HepG2 (cell line): ENCODE measurements around the gene PKDREJ. TPM values are rescaled to one million over a fixed set of nuclear protein-coding genes. Genes with fewer than 3 reads are reported as not detected.

Experiments
- ATRX ChIP-seq: sonication (generic); formaldehyde crosslinking; IDR thresholded peaks from 2 replicates; pipeline ENCODE4 v1.4.0; 2020; ENCODE audit warnings: missing genetic modification reagents, borderline replicate concordance
- CCAR2 ChIP-seq: fragments of 200-400 bp; formaldehyde crosslinking; optimal IDR thresholded peaks from 2 replicates; pipeline ENCODE3; 2018; ENCODE audit warnings: low read depth, mild to moderate bottlenecking, low read length, moderate library complexity
- KLF11 ChIP-seq: IDR thresholded peaks from 2 replicates; pipeline ENCODE4 v1.6.1; 2016; ENCODE audit warnings: missing compliant biosample characterization
- RELA ChIP-seq: sonication (generic); formaldehyde crosslinking; IDR thresholded peaks from 2 replicates; pipeline ENCODE4 v1.4.0; 2020; ENCODE audit warnings: missing genetic modification reagents
- THAP11 ChIP-seq: IDR thresholded peaks from 2 replicates; pipeline ENCODE4 v1.6.1; 2016; ENCODE audit warnings: missing biosample characterization, missing genetic modification reagents
- ZNF160 ChIP-seq: sonication (generic); formaldehyde crosslinking; IDR thresholded peaks from 2 replicates; pipeline ENCODE4 v1.8.0; 2022; ENCODE audit warnings: mild to moderate bottlenecking, inconsistent platforms, missing genetic modification reagents
- ZNF441 ChIP-seq: sonication (generic); formaldehyde crosslinking; IDR thresholded peaks from 2 replicates; pipeline ENCODE4 v1.7.0; 2021; ENCODE audit warnings: missing genetic modification reagents, borderline replicate concordance
- ZNF564 ChIP-seq: sonication (generic); formaldehyde crosslinking; IDR thresholded peaks from 2 replicates; pipeline ENCODE4 v1.8.1; 2023; ENCODE audit warnings: mild to moderate bottlenecking, missing genetic modification reagents
- ZNF776 ChIP-seq: sonication (generic); formaldehyde crosslinking; IDR thresholded peaks from 2 replicates; pipeline ENCODE4 v1.4.0; 2020; ENCODE audit warnings: mild to moderate bottlenecking, missing genetic modification reagents
- ZNF792 ChIP-seq: IDR thresholded peaks from 2 replicates; pipeline ENCODE4 v1.6.1; 2016
- polyA plus RNA-seq, 8 experiments: library from polyadenylated mRNA; depleted of rRNA in 3 of 8; stranded (reverse) in 7 of 8; unstranded in 1 of 8; fragments of >200 nt; fragmentation: Illumina TruSeq in 4 of 8; extraction: Trizol in 4 of 8; gene quantifications; 2 replicates each; pipeline versions ENCODE4 v1.2.1 to v1.2.3, GENCODE V29; 2011 to 2016; ENCODE audit warnings: low read depth in 4 of 8, missing spikeins in 1 of 8, mixed read lengths in 1 of 8; ENCODE audit not compliant: insufficient read depth in 1 of 8
- total RNA-seq, 5 experiments: library from RNA; depleted of rRNA; stranded (reverse); fragments of >200 nt; fragmentation: Illumina TruSeq; extraction: Trizol; gene quantifications; 2 replicates each; pipeline ENCODE4 v1.2.3, GENCODE V29; 2016; ENCODE audit warnings: low read depth in 1 of 5
- TF ChIP-seq, protein P1 (sequence below): IDR thresholded peaks from 2 replicates; pipeline ENCODE4 v1.4.0; 2020; ENCODE audit warnings: mild to moderate bottlenecking, missing genetic modification reagents
- TF ChIP-seq, protein P2 (sequence below): sonication (generic); formaldehyde crosslinking; IDR thresholded peaks from 2 replicates; pipeline ENCODE4 v1.4.0; 2020; ENCODE audit warnings: missing genetic modification reagents, borderline replicate concordance
- TF ChIP-seq, protein P3 (sequence below): sonication (generic); formaldehyde crosslinking; IDR thresholded peaks from 2 replicates; pipeline ENCODE4 v1.4.0; 2020; ENCODE audit warnings: missing genetic modification reagents
- TF ChIP-seq, protein P4 (sequence below): sonication (generic); formaldehyde crosslinking; IDR thresholded peaks from 2 replicates; pipeline ENCODE4 v1.4.0; 2020; ENCODE audit warnings: missing genetic modification reagents
- TF ChIP-seq, protein P5 (sequence below): sonication (generic); formaldehyde crosslinking; IDR thresholded peaks from 2 replicates; pipeline ENCODE4 v1.4.0; 2020; ENCODE audit warnings: missing genetic modification reagents

Gene PKDREJ
- total and polyA plus RNA-seq, 2 of the 13 experiments (the other 11 are each of a cell fraction or from before 2014, with no cell fraction given), result not detected

DNA sequence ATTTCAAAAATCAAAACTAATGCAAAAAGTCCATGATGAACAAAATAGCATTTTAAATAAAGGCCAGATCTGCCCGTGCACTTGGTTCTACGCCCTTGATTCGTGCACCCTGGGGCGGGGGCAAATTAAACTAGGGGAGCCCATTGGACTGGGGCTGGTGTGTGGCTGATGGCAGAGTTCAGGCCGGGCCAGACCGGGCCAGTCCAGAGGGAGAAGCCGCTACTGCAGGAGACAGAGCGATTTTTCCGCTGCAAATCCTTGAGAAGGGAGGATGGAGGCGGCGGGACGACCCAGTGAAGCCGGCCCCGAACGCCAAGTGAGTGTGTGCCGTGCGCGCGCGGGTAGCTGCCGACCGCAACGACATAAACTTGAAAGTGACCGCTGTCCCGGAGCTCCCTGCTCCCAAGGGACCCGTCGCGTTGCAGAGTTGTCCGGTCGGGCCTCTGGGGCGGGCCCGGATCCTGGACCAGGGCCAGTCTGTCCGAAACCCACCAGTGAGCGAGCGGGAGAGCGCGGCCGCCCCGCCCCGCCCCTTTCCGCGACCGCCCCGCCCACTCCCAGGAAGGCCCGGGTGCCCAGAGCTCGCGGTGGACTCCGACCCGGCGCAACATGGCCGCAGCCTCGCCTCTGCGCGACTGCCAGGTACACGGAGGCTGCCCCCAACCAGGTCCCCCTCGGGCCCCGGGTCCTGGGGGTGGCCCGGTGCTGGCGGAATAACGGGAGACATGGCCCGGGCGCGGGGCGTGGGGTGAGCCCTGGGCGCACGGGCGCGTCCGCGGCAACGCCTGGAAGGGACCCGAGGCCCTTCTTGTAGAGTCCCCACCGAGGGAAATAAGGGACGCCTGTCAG lies 4.5 kb upstream of the PKDREJ start, which contains the start of gene TTC38 (continued):
- TF ChIP-seq, protein P1, sequence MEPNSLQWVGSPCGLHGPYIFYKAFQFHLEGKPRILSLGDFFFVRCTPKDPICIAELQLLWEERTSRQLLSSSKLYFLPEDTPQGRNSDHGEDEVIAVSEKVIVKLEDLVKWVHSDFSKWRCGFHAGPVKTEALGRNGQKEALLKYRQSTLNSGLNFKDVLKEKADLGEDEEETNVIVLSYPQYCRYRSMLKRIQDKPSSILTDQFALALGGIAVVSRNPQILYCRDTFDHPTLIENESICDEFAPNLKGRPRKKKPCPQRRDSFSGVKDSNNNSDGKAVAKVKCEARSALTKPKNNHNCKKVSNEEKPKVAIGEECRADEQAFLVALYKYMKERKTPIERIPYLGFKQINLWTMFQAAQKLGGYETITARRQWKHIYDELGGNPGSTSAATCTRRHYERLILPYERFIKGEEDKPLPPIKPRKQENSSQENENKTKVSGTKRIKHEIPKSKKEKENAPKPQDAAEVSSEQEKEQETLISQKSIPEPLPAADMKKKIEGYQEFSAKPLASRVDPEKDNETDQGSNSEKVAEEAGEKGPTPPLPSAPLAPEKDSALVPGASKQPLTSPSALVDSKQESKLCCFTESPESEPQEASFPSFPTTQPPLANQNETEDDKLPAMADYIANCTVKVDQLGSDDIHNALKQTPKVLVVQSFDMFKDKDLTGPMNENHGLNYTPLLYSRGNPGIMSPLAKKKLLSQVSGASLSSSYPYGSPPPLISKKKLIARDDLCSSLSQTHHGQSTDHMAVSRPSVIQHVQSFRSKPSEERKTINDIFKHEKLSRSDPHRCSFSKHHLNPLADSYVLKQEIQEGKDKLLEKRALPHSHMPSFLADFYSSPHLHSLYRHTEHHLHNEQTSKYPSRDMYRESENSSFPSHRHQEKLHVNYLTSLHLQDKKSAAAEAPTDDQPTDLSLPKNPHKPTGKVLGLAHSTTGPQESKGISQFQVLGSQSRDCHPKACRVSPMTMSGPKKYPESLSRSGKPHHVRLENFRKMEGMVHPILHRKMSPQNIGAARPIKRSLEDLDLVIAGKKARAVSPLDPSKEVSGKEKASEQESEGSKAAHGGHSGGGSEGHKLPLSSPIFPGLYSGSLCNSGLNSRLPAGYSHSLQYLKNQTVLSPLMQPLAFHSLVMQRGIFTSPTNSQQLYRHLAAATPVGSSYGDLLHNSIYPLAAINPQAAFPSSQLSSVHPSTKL (CRISPR knock-in tag), result peak; percentile 61; the same call in 1 of the 2 replicates
- peak; percentile 60 for TF ChIP-seq RELA (CRISPR knock-in tag)
- TF ChIP-seq, protein P2, sequence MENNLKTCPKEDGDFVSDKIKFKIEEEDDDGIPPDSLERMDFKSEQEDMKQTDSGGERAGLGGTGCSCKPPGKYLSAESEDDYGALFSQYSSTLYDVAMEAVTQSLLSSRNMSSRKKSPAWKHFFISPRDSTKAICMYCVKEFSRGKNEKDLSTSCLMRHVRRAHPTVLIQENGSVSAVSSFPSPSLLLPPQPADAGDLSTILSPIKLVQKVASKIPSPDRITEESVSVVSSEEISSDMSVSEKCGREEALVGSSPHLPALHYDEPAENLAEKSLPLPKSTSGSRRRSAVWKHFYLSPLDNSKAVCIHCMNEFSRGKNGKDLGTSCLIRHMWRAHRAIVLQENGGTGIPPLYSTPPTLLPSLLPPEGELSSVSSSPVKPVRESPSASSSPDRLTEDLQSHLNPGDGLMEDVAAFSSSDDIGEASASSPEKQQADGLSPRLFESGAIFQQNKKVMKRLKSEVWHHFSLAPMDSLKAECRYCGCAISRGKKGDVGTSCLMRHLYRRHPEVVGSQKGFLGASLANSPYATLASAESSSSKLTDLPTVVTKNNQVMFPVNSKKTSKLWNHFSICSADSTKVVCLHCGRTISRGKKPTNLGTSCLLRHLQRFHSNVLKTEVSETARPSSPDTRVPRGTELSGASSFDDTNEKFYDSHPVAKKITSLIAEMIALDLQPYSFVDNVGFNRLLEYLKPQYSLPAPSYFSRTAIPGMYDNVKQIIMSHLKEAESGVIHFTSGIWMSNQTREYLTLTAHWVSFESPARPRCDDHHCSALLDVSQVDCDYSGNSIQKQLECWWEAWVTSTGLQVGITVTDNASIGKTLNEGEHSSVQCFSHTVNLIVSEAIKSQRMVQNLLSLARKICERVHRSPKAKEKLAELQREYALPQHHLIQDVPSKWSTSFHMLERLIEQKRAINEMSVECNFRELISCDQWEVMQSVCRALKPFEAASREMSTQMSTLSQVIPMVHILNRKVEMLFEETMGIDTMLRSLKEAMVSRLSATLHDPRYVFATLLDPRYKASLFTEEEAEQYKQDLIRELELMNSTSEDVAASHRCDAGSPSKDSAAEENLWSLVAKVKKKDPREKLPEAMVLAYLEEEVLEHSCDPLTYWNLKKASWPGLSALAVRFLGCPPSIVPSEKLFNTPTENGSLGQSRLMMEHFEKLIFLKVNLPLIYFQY (CRISPR knock-in tag), result peak; percentile 96
- TF ChIP-seq ZNF776, result no peak
- TF ChIP-seq, protein P3, sequence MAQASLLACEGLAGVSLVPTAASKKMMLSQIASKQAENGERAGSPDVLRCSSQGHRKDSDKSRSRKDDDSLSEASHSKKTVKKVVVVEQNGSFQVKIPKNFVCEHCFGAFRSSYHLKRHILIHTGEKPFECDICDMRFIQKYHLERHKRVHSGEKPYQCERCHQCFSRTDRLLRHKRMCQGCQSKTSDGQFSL (CRISPR knock-in tag), result no peak
- no peak for TF ChIP-seq ATRX (CRISPR knock-in tag)
- TF ChIP-seq ZNF441 (CRISPR knock-in tag), result peak; percentile 70; the same call in 1 of the 2 replicates
- TF ChIP-seq THAP11, result peak; percentile 70; the same call in 1 of the 2 replicates
- TF ChIP-seq, protein P4, sequence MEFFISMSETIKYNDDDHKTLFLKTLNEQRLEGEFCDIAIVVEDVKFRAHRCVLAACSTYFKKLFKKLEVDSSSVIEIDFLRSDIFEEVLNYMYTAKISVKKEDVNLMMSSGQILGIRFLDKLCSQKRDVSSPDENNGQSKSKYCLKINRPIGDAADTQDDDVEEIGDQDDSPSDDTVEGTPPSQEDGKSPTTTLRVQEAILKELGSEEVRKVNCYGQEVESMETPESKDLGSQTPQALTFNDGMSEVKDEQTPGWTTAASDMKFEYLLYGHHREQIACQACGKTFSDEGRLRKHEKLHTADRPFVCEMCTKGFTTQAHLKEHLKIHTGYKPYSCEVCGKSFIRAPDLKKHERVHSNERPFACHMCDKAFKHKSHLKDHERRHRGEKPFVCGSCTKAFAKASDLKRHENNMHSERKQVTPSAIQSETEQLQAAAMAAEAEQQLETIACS (CRISPR knock-in tag), result peak; percentile 45
- TF ChIP-seq ZNF160 (CRISPR knock-in tag), result 0 out of 2 replicates have a peak, but pooled peaks have one; percentile 34
- TF ChIP-seq CCAR2, result no peak
- 0 out of 2 replicates have a peak, but pooled peaks have one; percentile 58 for TF ChIP-seq KLF11 (CRISPR knock-in tag)
- peak; percentile 88 for TF ChIP-seq ZNF792 (CRISPR knock-in tag)
- peak; percentile 76; the same call in 1 of the 2 replicates for TF ChIP-seq ZNF564 (CRISPR knock-in tag)
- TF ChIP-seq, protein P5, sequence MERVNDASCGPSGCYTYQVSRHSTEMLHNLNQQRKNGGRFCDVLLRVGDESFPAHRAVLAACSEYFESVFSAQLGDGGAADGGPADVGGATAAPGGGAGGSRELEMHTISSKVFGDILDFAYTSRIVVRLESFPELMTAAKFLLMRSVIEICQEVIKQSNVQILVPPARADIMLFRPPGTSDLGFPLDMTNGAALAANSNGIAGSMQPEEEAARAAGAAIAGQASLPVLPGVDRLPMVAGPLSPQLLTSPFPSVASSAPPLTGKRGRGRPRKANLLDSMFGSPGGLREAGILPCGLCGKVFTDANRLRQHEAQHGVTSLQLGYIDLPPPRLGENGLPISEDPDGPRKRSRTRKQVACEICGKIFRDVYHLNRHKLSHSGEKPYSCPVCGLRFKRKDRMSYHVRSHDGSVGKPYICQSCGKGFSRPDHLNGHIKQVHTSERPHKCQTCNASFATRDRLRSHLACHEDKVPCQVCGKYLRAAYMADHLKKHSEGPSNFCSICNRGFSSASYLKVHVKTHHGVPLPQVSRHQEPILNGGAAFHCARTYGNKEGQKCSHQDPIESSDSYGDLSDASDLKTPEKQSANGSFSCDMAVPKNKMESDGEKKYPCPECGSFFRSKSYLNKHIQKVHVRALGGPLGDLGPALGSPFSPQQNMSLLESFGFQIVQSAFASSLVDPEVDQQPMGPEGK, result peak; percentile 63; the same call in 1 of the 2 replicates
